ENCODE measurements around the gene PLEKHG1.

GRCh38 chr6:150625927-150626326, 26.2 kb downstream of the PLEKHG1 start:
- TF ChIP-seq CTCF (IDR thresholded peaks at IDR 0.05) (no peak), POLR2A (IDR thresholded peaks at IDR 0.05) (no peak), POLR2AphosphoS5 (IDR thresholded peaks at IDR 0.05) (no peak), EP300 (IDR thresholded peaks at IDR 0.05) (no peak)
